Measurements from ENCODE around the gene ANKMY1.

The ANKMY1 gene

DNA sequence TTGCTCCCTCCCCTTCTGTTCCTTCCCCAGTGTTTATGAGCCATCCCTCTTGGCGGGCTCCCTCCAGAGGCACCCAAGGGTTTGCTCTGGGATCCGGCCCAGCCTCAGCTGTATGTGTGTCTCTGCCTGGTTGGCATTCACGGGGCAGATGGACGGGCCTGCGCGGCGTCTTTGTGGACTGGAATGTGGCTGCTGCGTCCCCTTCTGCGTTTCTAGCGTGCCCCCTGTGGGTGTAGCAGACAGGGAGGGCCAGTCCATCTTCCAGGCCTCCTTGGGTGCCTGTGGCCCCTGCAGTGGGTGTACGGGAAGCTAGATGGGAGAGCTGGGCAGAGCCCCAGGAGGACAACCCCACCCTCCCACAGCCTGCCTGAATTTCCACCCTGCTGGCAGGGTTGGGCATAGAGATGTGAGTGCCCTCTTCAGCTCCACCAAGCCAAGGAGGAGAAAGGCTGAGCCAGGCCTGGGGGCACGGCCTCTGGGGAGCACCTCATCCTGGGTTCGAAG, 106.6 kb downstream of the ANKMY1 start:
- no peak for TF ChIP-seq GABPA (IDR thresholded peaks at IDR 0.05; ENCODE audit: low read depth)
- no peak overlapping the region for H3K4me3 ChIP-seq (replicated peaks; ENCODE audit: insufficient read depth, low read length)
- no peak for DNase-seq (ENCODE audit: low read depth in 1 of 2, low spot score in 1 of 2)
- peaks cover 48% of the 10 kb centered on the region for H3K27me3 ChIP-seq (ENCODE audit: insufficient read depth, poor library complexity, severe bottlenecking)
- H3K27ac ChIP-seq (replicated peaks) = no peak overlapping the region

- Histone ChIP-seq H3K27ac (replicated peaks) (no peak overlapping the region), H3K4me3 (replicated peaks; ENCODE audit: insufficient read depth, low read length) (no peak overlapping the region), H3K27me3 (ENCODE audit: insufficient read depth, poor library complexity, severe bottlenecking) (peaks cover 45% of the 10 kb centered on the region)
- no peak for TF ChIP-seq POLR2AphosphoS5 (IDR thresholded peaks at IDR 0.05; ENCODE audit: low read depth)
- DNase-seq (ENCODE audit: low read depth in 1 of 2, low spot score in 1 of 2) = no peak
These were observed 107.2 kb downstream of the ANKMY1 start for GRCh38 chr2:240450532-240451107.

- Histone ChIP-seq H3K4me3 (replicated peaks; ENCODE audit: insufficient read depth, low read length) (no peak overlapping the region), H3K27ac (replicated peaks) (no peak overlapping the region), H3K27me3 (ENCODE audit: insufficient read depth, poor library complexity, severe bottlenecking) (peaks cover 39% of the 10 kb centered on the region)
- no peak for TF ChIP-seq POLR2AphosphoS5 (IDR thresholded peaks at IDR 0.05; ENCODE audit: low read depth)
- no peak for TF ChIP-seq GABPA (IDR thresholded peaks at IDR 0.05; ENCODE audit: low read depth)
- no peak for TF ChIP-seq SPI1 (IDR thresholded peaks at IDR 0.05; ENCODE audit: borderline replicate concordance, low read depth)
- no peak for TF ChIP-seq REST (IDR thresholded peaks at IDR 0.05; ENCODE audit: insufficient replicate concordance, low read depth)
- TF ChIP-seq, protein P1, sequence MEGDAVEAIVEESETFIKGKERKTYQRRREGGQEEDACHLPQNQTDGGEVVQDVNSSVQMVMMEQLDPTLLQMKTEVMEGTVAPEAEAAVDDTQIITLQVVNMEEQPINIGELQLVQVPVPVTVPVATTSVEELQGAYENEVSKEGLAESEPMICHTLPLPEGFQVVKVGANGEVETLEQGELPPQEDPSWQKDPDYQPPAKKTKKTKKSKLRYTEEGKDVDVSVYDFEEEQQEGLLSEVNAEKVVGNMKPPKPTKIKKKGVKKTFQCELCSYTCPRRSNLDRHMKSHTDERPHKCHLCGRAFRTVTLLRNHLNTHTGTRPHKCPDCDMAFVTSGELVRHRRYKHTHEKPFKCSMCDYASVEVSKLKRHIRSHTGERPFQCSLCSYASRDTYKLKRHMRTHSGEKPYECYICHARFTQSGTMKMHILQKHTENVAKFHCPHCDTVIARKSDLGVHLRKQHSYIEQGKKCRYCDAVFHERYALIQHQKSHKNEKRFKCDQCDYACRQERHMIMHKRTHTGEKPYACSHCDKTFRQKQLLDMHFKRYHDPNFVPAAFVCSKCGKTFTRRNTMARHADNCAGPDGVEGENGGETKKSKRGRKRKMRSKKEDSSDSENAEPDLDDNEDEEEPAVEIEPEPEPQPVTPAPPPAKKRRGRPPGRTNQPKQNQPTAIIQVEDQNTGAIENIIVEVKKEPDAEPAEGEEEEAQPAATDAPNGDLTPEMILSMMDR (IDR thresholded peaks at IDR 0.05; ENCODE audit: insufficient read depth, low read length) = no peak
- DNase-seq (ENCODE audit: low read depth in 1 of 2, low spot score in 1 of 2) = no peak
These were observed 107.8 kb downstream of the ANKMY1 start for GRCh38 chr2:240449764-240450531.

GRCh38 chr2:240448387-240449274, 109.2 kb downstream of the ANKMY1 start:
- DNase-seq (ENCODE audit: low read depth in 1 of 2, low spot score in 1 of 2) = no peak
- H3K27me3 ChIP-seq (ENCODE audit: insufficient read depth, poor library complexity, severe bottlenecking) = peaks cover 26% of the 10 kb centered on the region
- TF ChIP-seq REST (IDR thresholded peaks at IDR 0.05; ENCODE audit: insufficient replicate concordance, low read depth) (no peak), SPI1 (IDR thresholded peaks at IDR 0.05; ENCODE audit: borderline replicate concordance, low read depth) (no peak), POLR2AphosphoS5 (IDR thresholded peaks at IDR 0.05; ENCODE audit: low read depth) (no peak), GABPA (IDR thresholded peaks at IDR 0.05; ENCODE audit: low read depth) (no peak)
- TF ChIP-seq, protein P1 (IDR thresholded peaks at IDR 0.05; ENCODE audit: insufficient read depth, low read length) = no peak

More at GRCh38 chr2:240448387-240449274, 109.2 kb downstream of the ANKMY1 start:
- Histone ChIP-seq H3K4me3 (replicated peaks; ENCODE audit: insufficient read depth, low read length) (no peak overlapping the region), H3K27ac (replicated peaks) (no peak overlapping the region)
